K562 (cell line): Measurements from ENCODE around the gene PIK3C2G. TPM values are rescaled to one million over a fixed set of nuclear protein-coding genes. Genes with fewer than 3 reads are reported as not detected.

Experiments
- ATAC-seq: fragments of 200-7000 bp; cut with Tn5 transposase; 3 replicates; pipeline ENCODE4 v1.9.1; 2020; ENCODE audit warnings: moderate library complexity
- BruUV-seq: library from RNA; stranded (reverse); fragments of 400-500 nt; replicated peaks from 2 replicates; lab custom pipeline; 2021; lab: Mats Ljungman, UMichigan
- CTCF ChIA-PET: fragments of 300-600 bp; formaldehyde crosslinking; extraction: SDS; loops from one replicate; lab custom pipeline; 2021; ENCODE audit warnings: low intra/inter-chr PET ratio; lab: Yijun Ruan, JAX
- POLR2A ChIA-PET: fragments of 300-600, 350-650 bp; sonication (Branson Sonifier 250); formaldehyde crosslinking; extraction: SDS; loops from one replicate; lab custom pipeline; 2021; ENCODE audit warnings: antibody characterized with exemption, inconsistent platforms; lab: Yijun Ruan, JAX
- DNase-seq, 4 experiments: peaks; one replicate each; pipeline versions ENCODE4 v3.0.0 to v3.0.0-alpha.2; 2011 to 2018; ENCODE audit warnings: low spot score in 3 of 4, mixed read lengths in 3 of 4; ENCODE audit errors: extremely low read depth in 1 of 4
- FAIRE-seq: peaks from 2 replicates; lab custom pipeline; 2011; peaks lifted over from hg19 to GRCh38; lab: Jason Lieb, UNC
- H2AFZ ChIP-seq: 2 replicates; pipeline ENCODE4 v1.6.0; 2011; ENCODE audit warnings: low read depth, low read length, control low read depth, inconsistent platforms
- H3K27ac ChIP-seq: fragments of 200-600 bp; 3 replicates; pipeline ENCODE4 v1.8.0; 2011; ENCODE audit warnings: low read depth, mild to moderate bottlenecking, control low read depth, inconsistent platforms, low read length, moderate library complexity, mixed read lengths; ENCODE audit errors: extremely low read depth
- H3K27me3 ChIP-seq, 2 experiments: fragments of 300-600 bp in 1 of 2; 2 replicates in 1 of 2; 3 replicates in 1 of 2; pipeline versions ENCODE4 v1.6.0 to v1.8.0; 2011; ENCODE audit warnings: inconsistent platforms in 2 of 2, low read length in 2 of 2, mild to moderate bottlenecking in 1 of 2, mixed read lengths in 1 of 2, moderate library complexity in 1 of 2; ENCODE audit not compliant: control insufficient read depth in 2 of 2, insufficient read depth in 2 of 2
- H3K36me3 ChIP-seq: fragments of 300-600 bp; 3 replicates; pipeline ENCODE4 v1.8.0; 2011; ENCODE audit warnings: mild to moderate bottlenecking, low read length, inconsistent platforms; ENCODE audit not compliant: control insufficient read depth, insufficient read depth
- H3K4me1 ChIP-seq, 2 experiments: fragments of 200-600 bp in 1 of 2; replicated peaks in 1 of 2; 2 replicates in 1 of 2; 3 replicates in 1 of 2; pipeline versions ENCODE4 v1.5.1 to v1.8.0; 2011; ENCODE audit warnings: inconsistent platforms in 2 of 2, low read length in 2 of 2, mild to moderate bottlenecking in 1 of 2, mixed read lengths in 1 of 2, moderate library complexity in 1 of 2; ENCODE audit not compliant: control insufficient read depth in 2 of 2, insufficient read depth in 2 of 2
- H3K4me2 ChIP-seq: 2 replicates; pipeline ENCODE4 v1.6.1; 2011; ENCODE audit warnings: low read length, control low read depth, inconsistent platforms, mixed read lengths; ENCODE audit not compliant: insufficient read depth
- H3K4me3 ChIP-seq: fragments of 200-600 bp; sonication (generic), shearing (Covaris generic); 2 replicates; pipeline ENCODE4 v1.5.1; 2016; ENCODE audit warnings: control low read depth, inconsistent platforms
- H3K79me2 ChIP-seq: fragments of 200-600 bp; 3 replicates; pipeline ENCODE4 v1.8.0; 2011; ENCODE audit warnings: low read length, inconsistent platforms; ENCODE audit not compliant: control insufficient read depth, insufficient read depth
- H3K9ac ChIP-seq, 2 experiments: 2 replicates each; pipeline versions ENCODE4 v1.6.0 to v1.6.1; 2011; ENCODE audit warnings: low read depth in 2 of 2, low read length in 2 of 2, control low read depth in 1 of 2, inconsistent platforms in 1 of 2, mild to moderate bottlenecking in 1 of 2, mixed read lengths in 1 of 2; ENCODE audit not compliant: insufficient read depth in 1 of 2
- H3K9me1 ChIP-seq: one replicate; pipeline ENCODE4 v1.6.0; 2011; ENCODE audit warnings: inconsistent platforms, mild to moderate bottlenecking, low read length, moderate library complexity; ENCODE audit not compliant: control insufficient read depth, insufficient read depth
- H3K9me3 ChIP-seq: replicated peaks from 2 replicates; pipeline ENCODE4 v1.5.1; 2011; ENCODE audit warnings: low read depth, low read length, inconsistent platforms; ENCODE audit not compliant: control insufficient read depth, insufficient read depth
- H4K20me1 ChIP-seq: replicated peaks from 2 replicates; pipeline ENCODE4 v1.6.1; 2011; ENCODE audit warnings: low read length, inconsistent platforms, mixed read lengths; ENCODE audit not compliant: control insufficient read depth, insufficient read depth
- ADNP ChIP-seq: fragments of 200-800 bp; sonication (Bioruptor generic); IDR thresholded peaks from 2 replicates; pipeline ENCODE4 v1.6.1; 2016; ENCODE audit warnings: missing genetic modification characterization, missing compliant biosample characterization
- CEBPG ChIP-seq, 3 experiments: fragments of 200-800 bp in 1 of 3; sonication (Bioruptor generic) in 1 of 3; sonication (generic) in 1 of 3; formaldehyde crosslinking in 1 of 3; IDR thresholded peaks in 2 of 3; conservative IDR thresholded peaks in 1 of 3; 2 replicates each; pipeline versions ENCODE4 v1.6.1 to v1.8.0; 2016 to 2022; ENCODE audit warnings: missing compliant biosample characterization in 2 of 3, missing genetic modification characterization in 2 of 3, mild to moderate bottlenecking in 1 of 3, missing genetic modification reagents in 1 of 3
- CREB1 ChIP-seq, 2 experiments: sonication (generic) in 1 of 2; formaldehyde crosslinking in 1 of 2; IDR thresholded peaks; 2 replicates each; pipeline versions ENCODE4 v1.6.1 to v1.8.0; 2012 to 2022; ENCODE audit warnings: inconsistent platforms in 1 of 2, mild to moderate bottlenecking in 1 of 2, missing genetic modification reagents in 1 of 2, moderate library complexity in 1 of 2
- DACH1 ChIP-seq: fragments of 450-650 bp; IDR thresholded peaks from 2 replicates; pipeline ENCODE4 v1.6.1; 2018; ENCODE audit not compliant: partially characterized antibody
- DIDO1 ChIP-seq: fragments of 450-650 bp; IDR thresholded peaks from 2 replicates; pipeline ENCODE4 v1.6.1; 2016; ENCODE audit warnings: low read depth, missing biosample characterization, missing genetic modification characterization
- ELF2 ChIP-seq: fragments of 250-450 bp; sonication (Bioruptor Pico); IDR thresholded peaks from 2 replicates; pipeline ENCODE4 v1.5.0; 2021; ENCODE audit warnings: mild to moderate bottlenecking
- ELF4 ChIP-seq: fragments of 450-650 bp; formaldehyde crosslinking; IDR thresholded peaks from 2 replicates; pipeline ENCODE4 v1.4.0; 2022; ENCODE audit warnings: missing genetic modification characterization
- FOXP1 ChIP-seq: sonication (generic); formaldehyde crosslinking; IDR thresholded peaks from 2 replicates; pipeline ENCODE4 v1.8.0; 2022; ENCODE audit warnings: mild to moderate bottlenecking, missing genetic modification reagents
- KDM5B ChIP-seq: fragments of 200-600 bp; sonication (generic); IDR thresholded peaks from 2 replicates; pipeline ENCODE4 v1.6.1; 2012; ENCODE audit warnings: low read depth, mild to moderate bottlenecking, moderate library complexity, low read length, control low read depth, inconsistent platforms; ENCODE audit not compliant: insufficient replicate concordance
- PTBP1 ChIP-seq: fragments of 200-400 bp; formaldehyde crosslinking; IDR thresholded peaks from 2 replicates; pipeline ENCODE4 v1.6.1; 2017; ENCODE audit warnings: low read depth, low read length
- RCOR1 ChIP-seq, 2 experiments: IDR thresholded peaks; 2 replicates each; pipeline ENCODE4 v1.6.1; 2012; ENCODE audit warnings: low read depth in 2 of 2, low read length in 2 of 2, borderline replicate concordance in 1 of 2, improper control_type of control experiment in 1 of 2
- SAP30 ChIP-seq: fragments of 200-600 bp; sonication (generic); IDR thresholded peaks from 2 replicates; pipeline ENCODE4 v1.6.1; 2012; ENCODE audit warnings: borderline replicate concordance, low read depth, mild to moderate bottlenecking, moderate library complexity, low read length, control low read depth, inconsistent platforms; ENCODE audit not compliant: insufficient read depth, poor library complexity, severe bottlenecking
- SP2 ChIP-seq: IDR thresholded peaks from 2 replicates; pipeline ENCODE4 v1.6.1; 2011; ENCODE audit warnings: mild to moderate bottlenecking, low read depth, low read length, moderate library complexity; ENCODE audit not compliant: poor library complexity, severe bottlenecking; ENCODE audit errors: extremely low read depth
- XRCC5 ChIP-seq: fragments of 200-400 bp; formaldehyde crosslinking; IDR thresholded peaks from 2 replicates; pipeline ENCODE4 v1.6.1; 2017; ENCODE audit warnings: low read depth, mild to moderate bottlenecking, low read length
- ZNF174 ChIP-seq: fragments of 250-450 bp; sonication (Bioruptor Pico); IDR thresholded peaks from 2 replicates; pipeline ENCODE4 v1.4.0; 2020; ENCODE audit warnings: mild to moderate bottlenecking
- ZNF282 ChIP-seq: sonication (generic); formaldehyde crosslinking; IDR thresholded peaks from 2 replicates; pipeline ENCODE4 v1.8.1; 2023; ENCODE audit warnings: missing genetic modification reagents
- ZNF551 ChIP-seq: fragments of 250-450 bp; sonication (Bioruptor Pico); IDR thresholded peaks from 2 replicates; pipeline ENCODE4 v1.5.0; 2021; ENCODE audit warnings: mild to moderate bottlenecking, moderate library complexity
- ZNF561 ChIP-seq: fragments of 450-650 bp; formaldehyde crosslinking; conservative IDR thresholded peaks from 2 replicates; pipeline ENCODE4 v1.4.0; 2020; ENCODE audit warnings: mild to moderate bottlenecking, moderate library complexity
- WGBS: fragments of 100-300 bp; shearing (Covaris generic); methylation state at CpG from one replicate; pipeline ENCODE4 v1.1.6; 2016; ENCODE audit warnings: low coverage, mixed read lengths; ENCODE audit not compliant: insufficient coverage; ENCODE audit errors: missing lambda C conversion rate; 5-methylcytosine and 5-hydroxymethylcytosine counted together
- in situ Hi-C: fragments of 300-500 bp; cut with MboI; formaldehyde crosslinking; loops from 4 replicates; pipeline ENCODE4 v1.15.0; 2018; ENCODE audit warnings: inconsistent platforms, mixed read lengths
- intact Hi-C: fragments of 100-400 bp; cut with micrococcal nuclease; formaldehyde crosslinking; loops from 2 replicates; pipeline ENCODE4 v1.14.2; 2022
- polyA plus RNA-seq, 8 experiments: library from polyadenylated mRNA; depleted of rRNA in 4 of 8; stranded (reverse) in 5 of 8; unstranded in 3 of 8; fragments of >200 nt; fragmentation: Nextera tagmentation in 2 of 8; fragmentation: Illumina TruSeq in 1 of 8; extraction: Ambion mirVana in 2 of 8; extraction: Trizol in 1 of 8; gene quantifications; 2 replicates each; pipeline versions ENCODE4 v1.2.1 to v1.2.3, GENCODE V29; 2011 to 2014; ENCODE audit warnings: inconsistent platforms in 1 of 8, missing spikeins in 1 of 8
- total RNA-seq, 7 experiments: library from RNA; depleted of rRNA in 6 of 7; stranded (reverse); fragments of >200 nt in 6 of 7; fragmentation: Illumina TruSeq in 2 of 7; extraction: Trizol in 2 of 7; gene quantifications; 2 replicates each; pipeline versions ENCODE4 v1.2.1 to v1.2.3, GENCODE V29; 2011 to 2021; ENCODE audit warnings: low replicate concordance in 1 of 7
- TF ChIP-seq, protein P1 (sequence below): sonication (generic); formaldehyde crosslinking; IDR thresholded peaks from 2 replicates; pipeline ENCODE4 v1.8.0; 2023; ENCODE audit warnings: mild to moderate bottlenecking, missing genetic modification reagents
- TF ChIP-seq, protein P2 (sequence below): fragments of 450-650 bp; IDR thresholded peaks from 2 replicates; pipeline ENCODE4 v1.6.1; 2016; ENCODE audit warnings: low read depth, mild to moderate bottlenecking, moderate library complexity

Gene PIK3C2G
- total and polyA plus RNA-seq, 9 of the 15 experiments (the other 6 are each of a cell fraction or from before 2014, with no cell fraction given) = not detected

DNA sequence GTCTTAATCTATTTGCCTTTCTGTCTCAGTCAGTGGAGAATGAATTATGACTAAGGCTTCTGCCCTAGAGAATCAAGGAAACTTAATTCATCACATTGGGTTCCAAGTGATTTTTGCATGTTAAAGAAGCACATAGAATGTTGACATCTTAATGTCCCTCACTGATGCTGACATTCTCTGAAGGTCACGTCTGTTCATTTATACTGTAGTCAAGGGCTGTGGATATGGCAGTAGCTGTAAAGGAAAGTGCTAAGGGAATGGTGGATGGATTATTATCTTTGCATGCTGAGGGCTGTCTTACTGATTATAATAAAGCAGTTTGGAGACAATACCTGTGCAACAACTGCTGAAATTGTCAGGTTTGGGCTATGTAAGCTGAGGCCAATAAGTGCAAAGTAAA is 315.3 kb downstream of the PIK3C2G start:
- Histone ChIP-seq H3K9me1 (no peaks in the 10 kb centered on the region), H3K9ac (no peak overlapping the region), H4K20me1 (no peaks in the 10 kb centered on the region), H2AFZ (no peak overlapping the region), H3K4me1 (no peaks in the 10 kb centered on the region; a peak in 1 of 5 replicates), H3K79me2 (no peaks in the 10 kb centered on the region), H3K4me2 (no peak overlapping the region), H3K9me3 (no peaks in the 10 kb centered on the region), H3K27ac (no peak overlapping the region), H3K27me3 (no peaks in the 10 kb centered on the region), H3K36me3 (no peaks in the 10 kb centered on the region), H3K4me3 (no peak overlapping the region)
- in situ Hi-C loops (no loop called here), intact Hi-C loops (no loop called here)
- ChIA-PET POLR2A (no interaction called here), CTCF (no interaction called here)
- ATAC-seq (no peak), FAIRE-seq (no peak), DNase-seq (no peak)
- TF ChIP-seq, protein P1, sequence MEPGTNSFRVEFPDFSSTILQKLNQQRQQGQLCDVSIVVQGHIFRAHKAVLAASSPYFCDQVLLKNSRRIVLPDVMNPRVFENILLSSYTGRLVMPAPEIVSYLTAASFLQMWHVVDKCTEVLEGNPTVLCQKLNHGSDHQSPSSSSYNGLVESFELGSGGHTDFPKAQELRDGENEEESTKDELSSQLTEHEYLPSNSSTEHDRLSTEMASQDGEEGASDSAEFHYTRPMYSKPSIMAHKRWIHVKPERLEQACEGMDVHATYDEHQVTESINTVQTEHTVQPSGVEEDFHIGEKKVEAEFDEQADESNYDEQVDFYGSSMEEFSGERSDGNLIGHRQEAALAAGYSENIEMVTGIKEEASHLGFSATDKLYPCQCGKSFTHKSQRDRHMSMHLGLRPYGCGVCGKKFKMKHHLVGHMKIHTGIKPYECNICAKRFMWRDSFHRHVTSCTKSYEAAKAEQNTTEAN (CRISPR knock-in tag) = no peak
- no peak for TF ChIP-seq ZNF282
- TF ChIP-seq, protein P2, sequence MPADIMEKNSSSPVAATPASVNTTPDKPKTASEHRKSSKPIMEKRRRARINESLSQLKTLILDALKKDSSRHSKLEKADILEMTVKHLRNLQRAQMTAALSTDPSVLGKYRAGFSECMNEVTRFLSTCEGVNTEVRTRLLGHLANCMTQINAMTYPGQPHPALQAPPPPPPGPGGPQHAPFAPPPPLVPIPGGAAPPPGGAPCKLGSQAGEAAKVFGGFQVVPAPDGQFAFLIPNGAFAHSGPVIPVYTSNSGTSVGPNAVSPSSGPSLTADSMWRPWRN = no peak
- TF ChIP-seq DIDO1 (tag) = no peak
- no peak for TF ChIP-seq ZNF551
- no peak for TF ChIP-seq CEBPG (CRISPR knock-in tag; IDR thresholded peaks at IDR 0.05)
- no peak for TF ChIP-seq CEBPG (tag; conservative IDR thresholded peaks at IDR 0.05 in 1 of 2, IDR thresholded peaks at IDR 0.05 in 1 of 2)
- no peak for TF ChIP-seq ADNP (tag)
- no peak for TF ChIP-seq KDM5B
- no peak for TF ChIP-seq ELF4
- no peak for TF ChIP-seq ELF2 (CRISPR knock-in tag)
- TF ChIP-seq DACH1 = no peak
- no peak for TF ChIP-seq RCOR1 (IDR thresholded peaks at IDR 0.05; ENCODE audit: borderline replicate concordance in 1 of 2, low read depth in 2 of 2, low read length in 2 of 2)
- no peak for TF ChIP-seq PTBP1
- no peak for TF ChIP-seq ZNF174
- TF ChIP-seq XRCC5 = no peak
- no peak for TF ChIP-seq ZNF561 (CRISPR knock-in tag)
- no peak for TF ChIP-seq SP2
- TF ChIP-seq SAP30 = no peak
- no peak for TF ChIP-seq CREB1 (IDR thresholded peaks at IDR 0.05)
- TF ChIP-seq CREB1 (CRISPR knock-in tag; IDR thresholded peaks at IDR 0.05) = no peak
- no peak for TF ChIP-seq FOXP1 (CRISPR knock-in tag)
- no TSS peak for BruUV-seq
- WGBS = 13% methylated on average over 1 of the region's 1 CpG
